H1 (cell line): Measurements from ENCODE around the gene OR5L1. TPM values are rescaled to one million over a fixed set of nuclear protein-coding genes. Genes with fewer than 3 reads are reported as not detected.

Experiments
- CTCF ChIA-PET: fragments of 300-600 bp; sonication (Branson Sonifier 250); formaldehyde crosslinking; loops from one replicate; lab custom pipeline; 2021; ENCODE audit not compliant: partially characterized antibody; lab: Charles Lee
- POLR2A ChIA-PET: fragments of 300-600 bp; sonication (Branson Sonifier 250); formaldehyde crosslinking; loops from one replicate; lab custom pipeline; 2021; ENCODE audit warnings: inconsistent platforms; ENCODE audit not compliant: partially characterized antibody; lab: Charles Lee
- DNase-seq, 2 experiments: peaks; one replicate each; pipeline versions ENCODE4 v3.0.0 to v3.0.0-alpha.2; 2010 to 2022; ENCODE audit warnings: low spot score in 2 of 2, low read depth in 1 of 2, mixed read lengths in 1 of 2
- FAIRE-seq: peaks from 2 replicates; lab custom pipeline; 2011; peaks lifted over from hg19 to GRCh38; lab: Jason Lieb, UNC
- H2AFZ ChIP-seq: 2 replicates; pipeline ENCODE4 v1.8.1; 2012; ENCODE audit warnings: low read length, inconsistent platforms
- H2AK5ac ChIP-seq: 2 replicates; pipeline ENCODE4 v1.6.1; 2013; ENCODE audit warnings: low read depth, low read length
- H2BK120ac ChIP-seq: replicated peaks from 2 replicates; pipeline ENCODE3; 2013; ENCODE audit warnings: low read depth, low read length, inconsistent platforms
- H2BK12ac ChIP-seq: 2 replicates; pipeline ENCODE4 v1.6.1; 2013; ENCODE audit warnings: low read depth, low read length
- H2BK15ac ChIP-seq: 2 replicates; pipeline ENCODE4 v1.6.1; 2013; ENCODE audit warnings: low read length
- H2BK20ac ChIP-seq: 2 replicates; pipeline ENCODE4 v1.6.1; 2013; ENCODE audit warnings: low read length
- H2BK5ac ChIP-seq: 2 replicates; pipeline ENCODE4 v1.6.1; 2013; ENCODE audit warnings: low read depth, low read length
- H3K14ac ChIP-seq: 2 replicates; pipeline ENCODE4 v1.6.1; 2013; ENCODE audit warnings: inconsistent platforms; ENCODE audit not compliant: insufficient read length
- H3K18ac ChIP-seq: 2 replicates; pipeline ENCODE4 v1.6.1; 2013; ENCODE audit warnings: low read length; ENCODE audit errors: extremely low read depth
- H3K23ac ChIP-seq: 2 replicates; pipeline ENCODE4 v1.6.1; 2013; ENCODE audit warnings: inconsistent platforms; ENCODE audit not compliant: insufficient read length
- H3K23me2 ChIP-seq: 2 replicates; pipeline ENCODE4 v1.6.1; 2013; ENCODE audit warnings: low read depth, low read length
- H3K27ac ChIP-seq: 2 replicates; pipeline ENCODE4 v1.6.1; 2011; ENCODE audit warnings: low read depth, low read length, inconsistent platforms
- H3K27me3 ChIP-seq, 4 experiments: replicated peaks in 1 of 4; 1 replicate in 1 of 4; 2 replicates in 3 of 4; pipeline versions ENCODE4 v1.6.1 to v1.8.1; 2011 to 2013; ENCODE audit warnings: low read length in 3 of 4, mild to moderate bottlenecking in 3 of 4, inconsistent platforms in 2 of 4, mixed read lengths in 2 of 4, moderate library complexity in 1 of 4; ENCODE audit not compliant: control insufficient read depth in 3 of 4, insufficient read depth in 3 of 4; ENCODE audit errors: extremely low read depth in 1 of 4
- H3K36me3 ChIP-seq, 4 experiments: 2 replicates each; pipeline versions ENCODE4 v1.6.1 to v1.8.1; 2011 to 2013; ENCODE audit warnings: mild to moderate bottlenecking in 4 of 4, low read length in 3 of 4, moderate library complexity in 2 of 4, control low read depth in 1 of 4, inconsistent platforms in 1 of 4; ENCODE audit not compliant: insufficient read depth in 4 of 4, control insufficient read depth in 2 of 4
- H3K4ac ChIP-seq: replicated peaks from 2 replicates; pipeline ENCODE3; 2013; ENCODE audit warnings: low read length, low read depth, mixed read lengths, inconsistent platforms; ENCODE audit not compliant: insufficient read length
- H3K4me1 ChIP-seq, 4 experiments: replicated peaks in 1 of 4; 1 replicate in 1 of 4; 2 replicates in 3 of 4; pipeline versions ENCODE4 v1.6.1 to v1.8.1; 2011 to 2013; ENCODE audit warnings: low read length in 3 of 4, inconsistent platforms in 2 of 4, mixed read lengths in 1 of 4; ENCODE audit not compliant: insufficient read depth in 4 of 4, control insufficient read depth in 3 of 4
- H3K4me2 ChIP-seq, 2 experiments: 2 replicates each; pipeline versions ENCODE4 v1.6.1 to v1.8.1; 2011 to 2013; ENCODE audit warnings: low read depth in 2 of 2, low read length in 2 of 2, control low read depth in 1 of 2, inconsistent platforms in 1 of 2, mild to moderate bottlenecking in 1 of 2; ENCODE audit not compliant: insufficient read depth in 1 of 2
- H3K4me3 ChIP-seq, 4 experiments: fragments of 200-600, 300-600 bp in 1 of 4; sonication (generic), shearing (Covaris generic), sonication (Bioruptor Twin) in 1 of 4; 2 replicates each; pipeline versions ENCODE4 v1.5.1 to v1.8.1; 2011 to 2016; ENCODE audit warnings: low read length in 4 of 4, low read depth in 3 of 4, control low read depth in 2 of 4, inconsistent platforms in 2 of 4, mild to moderate bottlenecking in 2 of 4, mixed read lengths in 1 of 4, moderate library complexity in 1 of 4; ENCODE audit not compliant: insufficient read depth in 2 of 4; ENCODE audit errors: extremely low read depth in 1 of 4
- H3K56ac ChIP-seq: replicated peaks from 2 replicates; pipeline ENCODE3; 2013; ENCODE audit warnings: low read depth, mild to moderate bottlenecking, mixed read lengths, low read length, inconsistent platforms; ENCODE audit not compliant: insufficient read length
- H3K79me1 ChIP-seq: 2 replicates; pipeline ENCODE4 v1.6.1; 2013; ENCODE audit warnings: low read depth, low read length, control low read depth
- H3K79me2 ChIP-seq, 2 experiments: 2 replicates each; pipeline versions ENCODE4 v1.6.1 to v1.8.1; 2012 to 2013; ENCODE audit warnings: low read length in 2 of 2, mild to moderate bottlenecking in 2 of 2, inconsistent platforms in 1 of 2; ENCODE audit not compliant: insufficient read depth in 2 of 2, control insufficient read depth in 1 of 2
- H3K9ac ChIP-seq, 4 experiments: replicated peaks in 1 of 4; 1 replicate in 1 of 4; 2 replicates in 3 of 4; pipeline versions ENCODE4 v1.6.1 to v1.8.1; 2011 to 2013; ENCODE audit warnings: low read depth in 3 of 4, low read length in 3 of 4, control low read depth in 2 of 4, mild to moderate bottlenecking in 2 of 4, moderate library complexity in 2 of 4, inconsistent platforms in 1 of 4; ENCODE audit errors: extremely low read depth in 1 of 4
- H3K9me3 ChIP-seq, 2 experiments: 2 replicates each; pipeline versions ENCODE4 v1.6.1 to v1.8.1; 2012 to 2013; ENCODE audit warnings: mild to moderate bottlenecking in 2 of 2, moderate library complexity in 2 of 2, control low read depth in 1 of 2, inconsistent platforms in 1 of 2, low read depth in 1 of 2, low read length in 1 of 2, mixed read lengths in 1 of 2; ENCODE audit not compliant: insufficient read depth in 2 of 2
- H4K20me1 ChIP-seq, 2 experiments: replicated peaks in 1 of 2; 2 replicates each; pipeline versions ENCODE3 to v1.8.1; 2011 to 2013; ENCODE audit warnings: inconsistent platforms in 2 of 2, low read length in 2 of 2, mild to moderate bottlenecking in 1 of 2; ENCODE audit not compliant: insufficient read depth in 2 of 2, control insufficient read depth in 1 of 2
- H4K5ac ChIP-seq: 2 replicates; pipeline ENCODE4 v1.6.1; 2013; ENCODE audit warnings: low read length, low read depth, mixed read lengths, inconsistent platforms; ENCODE audit not compliant: insufficient read length
- H4K8ac ChIP-seq: 2 replicates; pipeline ENCODE4 v1.8.0; 2013; ENCODE audit warnings: mild to moderate bottlenecking, moderate library complexity, low read length, inconsistent platforms; ENCODE audit not compliant: insufficient read depth; ENCODE audit errors: extremely low read depth
- H4K91ac ChIP-seq: replicated peaks from 2 replicates; pipeline ENCODE3; 2013; ENCODE audit warnings: low read length, mixed read lengths, inconsistent platforms; ENCODE audit not compliant: insufficient read length
- ASH2L ChIP-seq: fragments of 200-600, 300-600 bp; sonication (generic); IDR thresholded peaks from one replicate; pipeline ENCODE4 v1.7.1; 2017; ENCODE audit warnings: low read length
- ATF2 ChIP-seq: IDR thresholded peaks from 2 replicates; pipeline ENCODE4 v1.6.1; 2012; ENCODE audit warnings: low read length, inconsistent platforms
- ATF3 ChIP-seq: IDR thresholded peaks from 2 replicates; pipeline ENCODE4 v1.6.1; 2011; ENCODE audit warnings: low read depth, mild to moderate bottlenecking, low read length; ENCODE audit not compliant: insufficient read depth
- BACH1 ChIP-seq: IDR thresholded peaks from 2 replicates; pipeline ENCODE4 v1.6.1; 2012; ENCODE audit warnings: low read length, improper control_type of control experiment
- CREB1 ChIP-seq: IDR thresholded peaks from 2 replicates; pipeline ENCODE4 v1.6.1; 2012; ENCODE audit warnings: inconsistent platforms
- CTCF ChIP-seq, 3 experiments: IDR thresholded peaks; 1 replicate in 2 of 3; 2 replicates in 1 of 3; pipeline versions ENCODE4 v1.5.1 to v1.6.1; 2011; ENCODE audit warnings: low read length in 3 of 3, mild to moderate bottlenecking in 3 of 3, inconsistent platforms in 2 of 3, low read depth in 1 of 3, moderate library complexity in 1 of 3; ENCODE audit not compliant: insufficient read depth in 1 of 3; ENCODE audit errors: control extremely low read depth in 1 of 3
- EGR1 ChIP-seq: IDR thresholded peaks from 2 replicates; pipeline ENCODE4 v1.6.1; 2011; ENCODE audit warnings: low read depth, low read length, borderline replicate concordance
- NRF1 ChIP-seq: IDR thresholded peaks from 2 replicates; pipeline ENCODE4 v1.6.1; 2011; ENCODE audit warnings: mild to moderate bottlenecking, low read depth, low read length, improper control_type of control experiment
- POLR2A ChIP-seq, 2 experiments: IDR thresholded peaks; 1 replicate in 1 of 2; 2 replicates in 1 of 2; pipeline ENCODE4 v1.6.1; 2011; ENCODE audit warnings: low read depth in 2 of 2, low read length in 2 of 2, mild to moderate bottlenecking in 2 of 2; ENCODE audit errors: control extremely low read depth in 1 of 2
- RXRA ChIP-seq: IDR thresholded peaks from 2 replicates; pipeline ENCODE4 v1.6.1; 2011; ENCODE audit warnings: low read depth, mild to moderate bottlenecking, low read length, moderate library complexity; ENCODE audit not compliant: insufficient read depth
- polyA plus RNA-seq, 7 experiments: library from polyadenylated mRNA; depleted of rRNA in 3 of 7; stranded (reverse) in 5 of 7; unstranded in 2 of 7; fragments of >200 nt in 5 of 7; fragments of 200-250 nt in 2 of 7; gene quantifications; 1 replicate in 5 of 7; 2 replicates in 1 of 7; 4 replicates in 1 of 7; pipeline versions ENCODE4 v1.2.1 to v1.2.3, GENCODE V29; 2011 to 2013; ENCODE audit warnings: missing spikeins in 2 of 7, mixed read lengths in 2 of 7
- total RNA-seq: library from RNA; stranded (reverse); fragmentation: NEBNext Ultra II Directional; extraction: Animal tissue kit (Norgen Biotek cat#: 25700); gene quantifications from 2 replicates; pipeline ENCODE4 v1.2.1, GENCODE V29; 2021

OR5L1 gene
- total and polyA plus RNA-seq, 2 of the 8 experiments (the other 6 are each of a cell fraction or from before 2014, with no cell fraction given) = not detected

GRCh38 chr11:55773138-55773537 is 38.0 kb upstream of the OR5L1 start, which contains the start of gene OR5D13:
Gene OR5D13 (plus strand): TSS chr11:55773438. CDS start chr11:55773438, 0 bp downstream.
- no peaks in the 10 kb centered on the region for H3K36me3 ChIP-seq
- H2BK20ac ChIP-seq = no peak within 1 kb of the TSS
- no peaks in the 10 kb centered on the region for H3K4me1 ChIP-seq
- no peak within 1 kb of the TSS for H3K14ac ChIP-seq
- peaks cover 54 to 58% of the 10 kb centered on the region in 2 experiments for H3K9me3 ChIP-seq
- H3K23ac ChIP-seq = no peak within 1 kb of the TSS
- no peak within 1 kb of the TSS for H3K4ac ChIP-seq
- H4K5ac ChIP-seq = no peak within 1 kb of the TSS
- no peak for DNase-seq
- H3K27me3 ChIP-seq = no peaks in the 10 kb centered on the region
- H2BK5ac ChIP-seq = no peak within 1 kb of the TSS
- no peak within 1 kb of the TSS for H2BK15ac ChIP-seq
- no peak for TF ChIP-seq RXRA
- TF ChIP-seq ATF2 = no peak
- TF ChIP-seq BACH1 = no peak
- no peak for TF ChIP-seq ASH2L
- TF ChIP-seq EGR1 = no peak
- no peak for TF ChIP-seq CREB1
- TF ChIP-seq NRF1 = no peak
- TF ChIP-seq ATF3 = no peak
- no peak for TF ChIP-seq POLR2A (IDR thresholded peaks at IDR 0.05; ENCODE audit: control extremely low read depth in 1 of 2, low read depth in 2 of 2, low read length in 2 of 2)
- no peak for TF ChIP-seq CTCF (IDR thresholded peaks at IDR 0.05; ENCODE audit: control extremely low read depth in 1 of 3, insufficient read depth in 1 of 3, low read depth in 1 of 3, low read length in 3 of 3)
- H3K4me2 ChIP-seq = no peak within 1 kb of the TSS
- H2BK120ac ChIP-seq = no peak within 1 kb of the TSS
- H3K79me1 ChIP-seq = no peaks in the 10 kb centered on the region
- H2BK12ac ChIP-seq = no peak within 1 kb of the TSS
- no peaks in the 10 kb centered on the region for H4K20me1 ChIP-seq
- H3K4me3 ChIP-seq = no peak within 1 kb of the TSS
- H4K91ac ChIP-seq = no peak within 1 kb of the TSS
- ChIA-PET CTCF (no interaction called here), POLR2A (no interaction called here)
- no peak within 1 kb of the TSS for H3K9ac ChIP-seq
- H2AK5ac ChIP-seq = no peak within 1 kb of the TSS
- no peak within 1 kb of the TSS for H2AFZ ChIP-seq
- H3K18ac ChIP-seq = no peak within 1 kb of the TSS
- H3K56ac ChIP-seq = no peak within 1 kb of the TSS
- no peaks in the 10 kb centered on the region for H3K23me2 ChIP-seq
- no peak for FAIRE-seq
- H3K27ac ChIP-seq = no peak within 1 kb of the TSS
- H3K79me2 ChIP-seq = no peaks in the 10 kb centered on the region
- no peak within 1 kb of the TSS for H4K8ac ChIP-seq
